ENCODE results near the gene ACTMAP. TPM values are rescaled to one million over a fixed set of nuclear protein-coding genes. Genes with fewer than 3 reads are reported as not detected.

Gene ACTMAP
- total and polyA plus RNA-seq, 2 of the 13 experiments (the other 11 are each of a cell fraction or from before 2014, with no cell fraction given): 2.2 to 7.9 TPM

DNA sequence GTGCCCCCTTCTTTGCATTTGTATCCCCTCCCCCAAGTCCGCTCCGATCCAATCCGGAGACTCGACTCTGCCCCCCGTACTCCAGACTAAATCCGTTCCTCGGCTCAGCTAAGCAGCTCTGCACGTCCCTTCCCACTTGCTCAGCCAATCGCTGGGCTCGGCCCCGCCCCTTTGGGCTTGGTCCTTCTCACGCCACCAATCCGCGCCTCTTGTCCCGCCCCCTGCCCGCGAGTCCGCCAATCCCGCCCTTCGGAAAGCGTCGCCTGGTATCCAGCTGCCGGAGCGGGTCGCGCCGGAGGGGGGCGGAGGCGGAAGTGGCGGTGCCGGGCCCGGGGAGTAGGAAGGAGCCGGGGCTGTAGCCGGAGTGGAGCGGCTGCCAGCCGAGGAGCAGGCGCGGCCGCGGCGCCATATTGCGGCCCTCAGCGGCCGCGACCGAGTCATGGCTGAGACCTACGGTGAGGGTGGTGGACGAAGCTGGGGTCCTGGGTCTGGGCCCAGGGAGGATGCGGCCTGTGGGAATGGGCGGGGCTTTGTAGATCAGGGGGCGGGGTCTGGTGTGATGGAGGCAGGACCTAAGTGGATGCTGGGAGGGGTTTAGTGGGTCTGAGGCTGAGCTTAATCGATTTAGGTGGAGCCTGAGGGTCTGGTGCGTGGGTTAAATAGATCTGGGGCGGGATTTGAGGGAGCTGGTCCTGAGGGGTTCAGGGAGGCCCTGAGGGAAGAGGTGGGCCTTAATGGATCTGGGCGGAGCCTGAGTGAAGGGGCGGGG, 27.8 kb upstream of the ACTMAP start, which contains the start of gene RAB4B (continued):
- no peak for TF ChIP-seq ZBTB20 (CRISPR knock-in tag; IDR thresholded peaks at IDR 0.05; ENCODE audit: borderline replicate concordance, low read depth)
- no peak for TF ChIP-seq MED8 (CRISPR knock-in tag; IDR thresholded peaks at IDR 0.05; ENCODE audit: insufficient replicate concordance)
- TF ChIP-seq, protein P1, sequence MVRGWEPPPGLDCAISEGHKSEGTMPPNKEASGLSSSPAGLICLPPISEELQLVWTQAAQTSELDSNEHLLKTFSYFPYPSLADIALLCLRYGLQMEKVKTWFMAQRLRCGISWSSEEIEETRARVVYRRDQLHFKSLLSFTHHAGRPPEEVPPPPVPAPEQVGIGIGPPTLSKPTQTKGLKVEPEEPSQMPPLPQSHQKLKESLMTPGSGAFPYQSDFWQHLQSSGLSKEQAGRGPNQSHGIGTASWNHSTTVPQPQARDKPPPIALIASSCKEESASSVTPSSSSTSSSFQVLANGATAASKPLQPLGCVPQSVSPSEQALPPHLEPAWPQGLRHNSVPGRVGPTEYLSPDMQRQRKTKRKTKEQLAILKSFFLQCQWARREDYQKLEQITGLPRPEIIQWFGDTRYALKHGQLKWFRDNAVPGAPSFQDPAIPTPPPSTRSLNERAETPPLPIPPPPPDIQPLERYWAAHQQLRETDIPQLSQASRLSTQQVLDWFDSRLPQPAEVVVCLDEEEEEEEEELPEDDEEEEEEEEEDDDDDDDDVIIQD (CRISPR knock-in tag; IDR thresholded peaks at IDR 0.05; ENCODE audit: low read depth): 0 out of 2 replicates have a peak, but pooled peaks have one; percentile 15
- TF ChIP-seq JARID2 (CRISPR knock-in tag; IDR thresholded peaks at IDR 0.05; ENCODE audit: insufficient replicate concordance): no peak
- TF ChIP-seq, protein P2, sequence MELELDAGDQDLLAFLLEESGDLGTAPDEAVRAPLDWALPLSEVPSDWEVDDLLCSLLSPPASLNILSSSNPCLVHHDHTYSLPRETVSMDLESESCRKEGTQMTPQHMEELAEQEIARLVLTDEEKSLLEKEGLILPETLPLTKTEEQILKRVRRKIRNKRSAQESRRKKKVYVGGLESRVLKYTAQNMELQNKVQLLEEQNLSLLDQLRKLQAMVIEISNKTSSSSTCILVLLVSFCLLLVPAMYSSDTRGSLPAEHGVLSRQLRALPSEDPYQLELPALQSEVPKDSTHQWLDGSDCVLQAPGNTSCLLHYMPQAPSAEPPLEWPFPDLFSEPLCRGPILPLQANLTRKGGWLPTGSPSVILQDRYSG (CRISPR knock-in tag; IDR thresholded peaks at IDR 0.05): no peak
- TF ChIP-seq ZNF335 (CRISPR knock-in tag; IDR thresholded peaks at IDR 0.05): no peak
- no peak for TF ChIP-seq AKNA (CRISPR knock-in tag; IDR thresholded peaks at IDR 0.05; ENCODE audit: borderline replicate concordance)
- peak; percentile 67; the same call in 1 of the 2 replicates for TF ChIP-seq TARDBP (CRISPR knock-in tag; IDR thresholded peaks at IDR 0.05)
- no peak for TF ChIP-seq ZNF674 (CRISPR knock-in tag; IDR thresholded peaks at IDR 0.05; ENCODE audit: low read depth)
- no peak; the same call in 1 of the 2 replicates for TF ChIP-seq ZFP90 (CRISPR knock-in tag; IDR thresholded peaks at IDR 0.05; ENCODE audit: borderline replicate concordance)
- no peak for TF ChIP-seq CCDC6 (CRISPR knock-in tag; IDR thresholded peaks at IDR 0.05)
- TF ChIP-seq MTF1 (CRISPR knock-in tag; IDR thresholded peaks at IDR 0.05): no peak
- peak; percentile 90 for TF ChIP-seq HDAC1 (CRISPR knock-in tag; IDR thresholded peaks at IDR 0.05)
- TF ChIP-seq, protein P3, sequence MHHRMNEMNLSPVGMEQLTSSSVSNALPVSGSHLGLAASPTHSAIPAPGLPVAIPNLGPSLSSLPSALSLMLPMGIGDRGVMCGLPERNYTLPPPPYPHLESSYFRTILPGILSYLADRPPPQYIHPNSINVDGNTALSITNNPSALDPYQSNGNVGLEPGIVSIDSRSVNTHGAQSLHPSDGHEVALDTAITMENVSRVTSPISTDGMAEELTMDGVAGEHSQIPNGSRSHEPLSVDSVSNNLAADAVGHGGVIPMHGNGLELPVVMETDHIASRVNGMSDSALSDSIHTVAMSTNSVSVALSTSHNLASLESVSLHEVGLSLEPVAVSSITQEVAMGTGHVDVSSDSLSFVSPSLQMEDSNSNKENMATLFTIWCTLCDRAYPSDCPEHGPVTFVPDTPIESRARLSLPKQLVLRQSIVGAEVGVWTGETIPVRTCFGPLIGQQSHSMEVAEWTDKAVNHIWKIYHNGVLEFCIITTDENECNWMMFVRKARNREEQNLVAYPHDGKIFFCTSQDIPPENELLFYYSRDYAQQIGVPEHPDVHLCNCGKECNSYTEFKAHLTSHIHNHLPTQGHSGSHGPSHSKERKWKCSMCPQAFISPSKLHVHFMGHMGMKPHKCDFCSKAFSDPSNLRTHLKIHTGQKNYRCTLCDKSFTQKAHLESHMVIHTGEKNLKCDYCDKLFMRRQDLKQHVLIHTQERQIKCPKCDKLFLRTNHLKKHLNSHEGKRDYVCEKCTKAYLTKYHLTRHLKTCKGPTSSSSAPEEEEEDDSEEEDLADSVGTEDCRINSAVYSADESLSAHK (CRISPR knock-in tag; IDR thresholded peaks at IDR 0.05; ENCODE audit: borderline replicate concordance): no peak
- TF ChIP-seq SP140L (CRISPR knock-in tag; IDR thresholded peaks at IDR 0.05; ENCODE audit: borderline replicate concordance): no peak
- TF ChIP-seq ZNF703 (CRISPR knock-in tag; IDR thresholded peaks at IDR 0.05; ENCODE audit: borderline replicate concordance): no peak
- TF ChIP-seq HOXA5 (CRISPR knock-in tag; IDR thresholded peaks at IDR 0.05): peak; percentile 40; the same call in 1 of the 2 replicates
- no peak for TF ChIP-seq SATB2 (CRISPR knock-in tag; IDR thresholded peaks at IDR 0.05)
- 0 out of 2 replicates have a peak, but pooled peaks have one; percentile 40 for TF ChIP-seq EEA1 (CRISPR knock-in tag; IDR thresholded peaks at IDR 0.05; ENCODE audit: borderline replicate concordance)
